ENCODE data around the gene FOXK1.

The FOXK1 gene

DNA sequence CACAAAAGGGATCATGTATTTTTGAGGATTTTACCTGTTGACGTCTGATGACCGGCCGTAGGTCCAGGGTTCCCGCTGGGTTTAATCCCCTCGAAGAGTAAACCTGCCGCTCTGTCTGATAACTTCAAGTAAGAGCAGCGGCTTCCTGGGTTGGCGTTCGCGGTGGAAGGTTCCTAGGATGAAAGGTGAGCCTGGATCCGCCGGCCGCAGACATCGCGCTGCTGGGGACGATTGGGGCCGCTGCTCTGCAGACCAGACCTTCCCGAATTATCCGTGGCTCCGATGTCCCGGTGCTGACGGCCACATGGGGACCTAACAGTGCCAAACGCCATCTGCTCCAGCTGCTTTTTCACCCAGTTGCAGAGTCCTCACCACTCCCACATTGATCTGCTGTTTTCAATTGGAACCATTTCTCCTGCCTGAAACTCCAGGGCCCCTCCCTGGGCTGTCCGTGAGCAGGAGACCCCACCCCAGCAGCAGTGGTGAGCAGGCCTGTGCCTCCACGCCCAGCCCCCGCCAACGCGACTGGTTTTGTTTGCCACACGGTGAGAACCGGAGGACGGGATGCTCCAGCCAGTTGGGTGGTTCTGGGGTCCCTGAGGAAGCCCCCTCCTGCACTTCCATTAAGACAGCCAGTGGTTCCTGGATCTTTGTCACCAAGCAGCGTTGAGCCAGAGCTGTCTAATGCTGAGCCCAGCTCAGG lies 81.1 kb downstream of the FOXK1 start:
- no peak overlapping the region for H3K4me3 ChIP-seq (ENCODE audit: low read length)
- H3K36me3 ChIP-seq (replicated peaks; ENCODE audit: low read depth, low read length), result no peaks in the 10 kb centered on the region
- H2AFZ ChIP-seq (ENCODE audit: low read depth, low read length), result no peak overlapping the region
- H3K79me2 ChIP-seq (ENCODE audit: low read length), result no peaks in the 10 kb centered on the region
- no peaks in the 10 kb centered on the region for H3K4me1 ChIP-seq (ENCODE audit: low read length)
- no peak overlapping the region for H3K4me2 ChIP-seq (ENCODE audit: low read length)
- H4K20me1 ChIP-seq (ENCODE audit: insufficient read depth, low read length), result no peaks in the 10 kb centered on the region
- H3K9ac ChIP-seq (ENCODE audit: low read length), result no peak overlapping the region
- H3K9me3 ChIP-seq (ENCODE audit: insufficient read depth, low read length), result no peaks in the 10 kb centered on the region
- no peak overlapping the region for H3K27ac ChIP-seq (ENCODE audit: low read length)
- H3K27me3 ChIP-seq (ENCODE audit: low read depth, low read length), result no peaks in the 10 kb centered on the region
- TF ChIP-seq EZH2phosphoT487 (IDR thresholded peaks at IDR 0.05; ENCODE audit: low read depth), result no peak
- TF ChIP-seq, protein P1, sequence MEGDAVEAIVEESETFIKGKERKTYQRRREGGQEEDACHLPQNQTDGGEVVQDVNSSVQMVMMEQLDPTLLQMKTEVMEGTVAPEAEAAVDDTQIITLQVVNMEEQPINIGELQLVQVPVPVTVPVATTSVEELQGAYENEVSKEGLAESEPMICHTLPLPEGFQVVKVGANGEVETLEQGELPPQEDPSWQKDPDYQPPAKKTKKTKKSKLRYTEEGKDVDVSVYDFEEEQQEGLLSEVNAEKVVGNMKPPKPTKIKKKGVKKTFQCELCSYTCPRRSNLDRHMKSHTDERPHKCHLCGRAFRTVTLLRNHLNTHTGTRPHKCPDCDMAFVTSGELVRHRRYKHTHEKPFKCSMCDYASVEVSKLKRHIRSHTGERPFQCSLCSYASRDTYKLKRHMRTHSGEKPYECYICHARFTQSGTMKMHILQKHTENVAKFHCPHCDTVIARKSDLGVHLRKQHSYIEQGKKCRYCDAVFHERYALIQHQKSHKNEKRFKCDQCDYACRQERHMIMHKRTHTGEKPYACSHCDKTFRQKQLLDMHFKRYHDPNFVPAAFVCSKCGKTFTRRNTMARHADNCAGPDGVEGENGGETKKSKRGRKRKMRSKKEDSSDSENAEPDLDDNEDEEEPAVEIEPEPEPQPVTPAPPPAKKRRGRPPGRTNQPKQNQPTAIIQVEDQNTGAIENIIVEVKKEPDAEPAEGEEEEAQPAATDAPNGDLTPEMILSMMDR (IDR thresholded peaks at IDR 0.05; ENCODE audit: low read depth, low read length), result no peak

DNA sequence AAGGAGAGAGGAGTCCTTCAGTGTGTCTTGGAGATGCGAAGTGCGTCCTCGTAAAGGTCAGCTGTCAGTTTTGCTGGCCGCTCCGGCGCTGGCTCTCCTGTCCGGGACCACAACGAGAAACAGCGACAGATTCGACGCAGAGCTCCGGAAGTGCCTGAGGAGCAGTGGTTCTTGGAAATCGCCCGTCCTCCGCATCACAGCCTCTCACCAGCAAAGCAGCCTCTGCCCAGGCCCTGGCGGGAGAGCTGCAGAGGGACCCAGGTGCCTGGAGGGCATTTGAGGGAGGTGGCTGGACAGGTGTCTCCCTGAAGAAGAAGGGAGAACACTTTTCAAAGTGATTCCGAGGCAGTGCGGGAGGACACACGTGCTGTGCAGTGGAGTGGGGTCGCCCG lies 81.7 kb downstream of the FOXK1 start:
- Histone ChIP-seq H3K4me1 (ENCODE audit: low read length) (no peaks in the 10 kb centered on the region), H3K4me3 (ENCODE audit: low read length) (no peak overlapping the region), H3K9me3 (ENCODE audit: insufficient read depth, low read length) (no peaks in the 10 kb centered on the region), H3K9ac (ENCODE audit: low read length) (no peak overlapping the region), H3K4me2 (ENCODE audit: low read length) (no peak overlapping the region), H3K79me2 (ENCODE audit: low read length) (no peaks in the 10 kb centered on the region), H3K36me3 (replicated peaks; ENCODE audit: low read depth, low read length) (no peaks in the 10 kb centered on the region), H2AFZ (ENCODE audit: low read depth, low read length) (no peak overlapping the region), H3K27me3 (ENCODE audit: low read depth, low read length) (no peaks in the 10 kb centered on the region), H4K20me1 (ENCODE audit: insufficient read depth, low read length) (no peaks in the 10 kb centered on the region), H3K27ac (ENCODE audit: low read length) (no peak overlapping the region)
- no peak for TF ChIP-seq EZH2phosphoT487 (IDR thresholded peaks at IDR 0.05; ENCODE audit: low read depth)
- TF ChIP-seq, protein P1 (IDR thresholded peaks at IDR 0.05; ENCODE audit: low read depth, low read length), result no peak

DNA sequence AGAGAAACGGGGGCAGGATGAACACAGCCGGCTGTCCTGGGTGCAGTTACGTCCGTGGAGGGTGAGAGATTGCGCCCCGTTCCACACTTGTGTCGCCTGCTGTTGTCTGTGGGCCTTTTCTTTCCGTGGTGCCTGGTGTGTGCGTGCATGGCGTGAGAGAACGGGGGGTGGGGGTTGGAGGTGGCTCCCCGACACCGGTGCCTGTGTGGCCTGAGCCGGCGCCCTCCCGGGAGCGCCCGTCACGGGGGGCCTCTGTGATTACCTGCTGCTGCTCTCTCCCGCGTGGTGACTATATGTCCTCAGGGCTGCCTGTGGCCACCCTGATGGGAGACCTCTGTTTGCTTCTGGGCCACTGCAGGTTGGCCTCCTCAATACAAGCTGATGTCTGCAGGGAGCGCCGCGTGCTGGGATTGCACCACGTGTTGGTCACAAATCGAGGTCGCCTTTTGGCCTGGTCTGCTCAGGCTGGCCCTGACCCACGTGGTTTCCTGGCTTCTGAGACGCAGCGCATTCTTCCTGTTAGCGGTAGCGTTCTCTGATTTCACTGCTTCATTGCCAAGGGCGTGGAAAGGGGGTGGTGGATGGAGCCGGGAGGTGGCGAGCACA lies 82.4 kb downstream of the FOXK1 start:
- H3K4me3 ChIP-seq (ENCODE audit: low read length), result no peak overlapping the region
- no peaks in the 10 kb centered on the region for H3K36me3 ChIP-seq (replicated peaks; ENCODE audit: low read depth, low read length)
- H3K79me2 ChIP-seq (ENCODE audit: low read length), result no peaks in the 10 kb centered on the region
- H3K9me3 ChIP-seq (ENCODE audit: insufficient read depth, low read length), result no peaks in the 10 kb centered on the region
- no peak for TF ChIP-seq EZH2phosphoT487 (IDR thresholded peaks at IDR 0.05; ENCODE audit: low read depth)
- TF ChIP-seq, protein P1 (IDR thresholded peaks at IDR 0.05; ENCODE audit: low read depth, low read length), result no peak
- no peaks in the 10 kb centered on the region for H4K20me1 ChIP-seq (ENCODE audit: insufficient read depth, low read length)
- no peak overlapping the region for H3K9ac ChIP-seq (ENCODE audit: low read length)
- no peak overlapping the region for H2AFZ ChIP-seq (ENCODE audit: low read depth, low read length)
- H3K4me2 ChIP-seq (ENCODE audit: low read length), result no peak overlapping the region
- no peaks in the 10 kb centered on the region for H3K4me1 ChIP-seq (ENCODE audit: low read length)
- no peaks in the 10 kb centered on the region for H3K27me3 ChIP-seq (ENCODE audit: low read depth, low read length)
- no peak overlapping the region for H3K27ac ChIP-seq (ENCODE audit: low read length)

DNA sequence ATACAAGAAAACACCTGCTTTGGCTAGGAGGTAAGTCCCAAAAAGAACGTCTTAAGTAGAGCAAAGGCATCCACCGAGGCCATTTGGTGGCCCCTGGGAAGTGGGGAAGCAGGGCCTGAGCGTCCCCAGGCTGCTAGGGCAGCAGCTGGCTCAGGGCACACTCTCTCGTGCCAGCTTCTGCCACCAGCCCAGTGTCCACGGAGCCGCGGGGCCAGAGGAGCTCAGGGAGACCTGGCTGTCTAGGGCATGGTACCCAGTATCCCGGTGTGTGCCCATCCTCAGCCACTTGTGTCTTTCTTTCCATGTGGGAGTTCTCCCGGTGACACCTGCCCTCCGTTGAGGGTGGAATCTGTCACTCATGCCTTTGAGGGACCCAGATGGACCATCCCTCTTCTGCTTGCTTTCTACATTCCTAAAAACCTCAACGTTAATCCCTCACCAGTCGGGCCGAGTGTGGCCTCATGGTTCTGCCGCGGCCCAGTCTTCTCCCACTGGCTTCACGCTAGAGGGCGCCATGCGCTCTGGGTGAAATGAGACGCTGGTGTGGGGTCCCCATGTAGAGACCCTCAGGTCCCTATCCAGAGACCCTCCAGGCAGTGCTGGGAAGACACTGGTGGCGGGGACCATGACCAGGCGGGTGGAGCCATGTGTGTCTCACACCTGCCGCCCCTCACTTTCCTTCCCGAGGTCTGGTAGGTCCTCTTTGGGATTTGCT lies 83.8 kb downstream of the FOXK1 start:
- no peaks in the 10 kb centered on the region for H3K79me2 ChIP-seq (ENCODE audit: low read length)
- no peak overlapping the region for H3K27ac ChIP-seq (ENCODE audit: low read length)
- no peak overlapping the region for H3K9ac ChIP-seq (ENCODE audit: low read length)
- H3K36me3 ChIP-seq (replicated peaks; ENCODE audit: low read depth, low read length), result no peaks in the 10 kb centered on the region
- no peaks in the 10 kb centered on the region for H3K9me3 ChIP-seq (ENCODE audit: insufficient read depth, low read length)
- no peak overlapping the region for H3K4me2 ChIP-seq (ENCODE audit: low read length)
- H3K4me3 ChIP-seq (ENCODE audit: low read length), result no peak overlapping the region
- H3K27me3 ChIP-seq (ENCODE audit: low read depth, low read length), result no peaks in the 10 kb centered on the region
- no peaks in the 10 kb centered on the region for H3K4me1 ChIP-seq (ENCODE audit: low read length)
- no peak overlapping the region for H2AFZ ChIP-seq (ENCODE audit: low read depth, low read length)
- no peaks in the 10 kb centered on the region for H4K20me1 ChIP-seq (ENCODE audit: insufficient read depth, low read length)
- TF ChIP-seq EZH2phosphoT487 (IDR thresholded peaks at IDR 0.05; ENCODE audit: low read depth), result no peak
- TF ChIP-seq, protein P1 (IDR thresholded peaks at IDR 0.05; ENCODE audit: low read depth, low read length), result no peak
